ENCODE data around the gene PHKG2.

PHKG2 gene

GRCh38 chr16:30778549-30779244 is 30.5 kb downstream of the PHKG2 start:
- Histone ChIP-seq H3K27me3 (ENCODE audit: control insufficient read depth, insufficient read depth, low read length) (no peaks in the 10 kb centered on the region), H3K9ac (ENCODE audit: low read depth, low read length) (no peak overlapping the region), H3K4me1 (ENCODE audit: control insufficient read depth, insufficient read depth, low read length) (peaks cover 5% of the 10 kb centered on the region; the same call in 1 of the 2 replicates), H3K9me3 (ENCODE audit: control insufficient read depth, insufficient read depth, low read length) (no peaks in the 10 kb centered on the region), H3K36me3 (ENCODE audit: control insufficient read depth, insufficient read depth, low read length) (peaks cover 33% of the 10 kb centered on the region), H3K27ac (ENCODE audit: low read depth, low read length) (peak overlapping the region; percentile 25), H3K4me3 (ENCODE audit: low read depth, low read length) (no peak overlapping the region)

- Histone ChIP-seq H3K36me3 (ENCODE audit: control insufficient read depth, insufficient read depth, low read length) (peaks cover 26% of the 10 kb centered on the region), H3K4me1 (ENCODE audit: control insufficient read depth, insufficient read depth, low read length) (peaks cover 5% of the 10 kb centered on the region; the same call in 1 of the 2 replicates), H3K9ac (ENCODE audit: low read depth, low read length) (no peak overlapping the region), H3K9me3 (ENCODE audit: control insufficient read depth, insufficient read depth, low read length) (no peaks in the 10 kb centered on the region), H3K27ac (ENCODE audit: low read depth, low read length) (no peak overlapping the region), H3K27me3 (ENCODE audit: control insufficient read depth, insufficient read depth, low read length) (no peaks in the 10 kb centered on the region), H3K4me3 (ENCODE audit: low read depth, low read length) (no peak overlapping the region)
Measured at GRCh38 chr16:30779596-30779995, 31.4 kb downstream of the PHKG2 start.

- no peak overlapping the region for H3K27ac ChIP-seq (ENCODE audit: low read depth, low read length)
- H3K27me3 ChIP-seq (ENCODE audit: control insufficient read depth, insufficient read depth, low read length) = no peaks in the 10 kb centered on the region
- H3K4me1 ChIP-seq (ENCODE audit: control insufficient read depth, insufficient read depth, low read length) = peaks cover 5% of the 10 kb centered on the region; the same call in 1 of the 2 replicates
- H3K4me3 ChIP-seq (ENCODE audit: low read depth, low read length) = no peak overlapping the region
- H3K9ac ChIP-seq (ENCODE audit: low read depth, low read length) = no peak overlapping the region
- no peaks in the 10 kb centered on the region for H3K9me3 ChIP-seq (ENCODE audit: control insufficient read depth, insufficient read depth, low read length)
- H3K36me3 ChIP-seq (ENCODE audit: control insufficient read depth, insufficient read depth, low read length) = peaks cover 24% of the 10 kb centered on the region
Measured at GRCh38 chr16:30780021-30780420, 31.8 kb downstream of the PHKG2 start.

- no peak overlapping the region for H3K9ac ChIP-seq (ENCODE audit: low read depth, low read length)
- H3K27ac ChIP-seq (ENCODE audit: low read depth, low read length) = no peak overlapping the region
- peaks cover 5% of the 10 kb centered on the region; the same call in 1 of the 2 replicates for H3K4me1 ChIP-seq (ENCODE audit: control insufficient read depth, insufficient read depth, low read length)
- H3K36me3 ChIP-seq (ENCODE audit: control insufficient read depth, insufficient read depth, low read length) = peaks cover 24% of the 10 kb centered on the region
- no peaks in the 10 kb centered on the region for H3K9me3 ChIP-seq (ENCODE audit: control insufficient read depth, insufficient read depth, low read length)
- no peaks in the 10 kb centered on the region for H3K27me3 ChIP-seq (ENCODE audit: control insufficient read depth, insufficient read depth, low read length)
- no peak overlapping the region for H3K4me3 ChIP-seq (ENCODE audit: low read depth, low read length)
Measured at GRCh38 chr16:30780549-30780948, 32.3 kb downstream of the PHKG2 start.

- H3K9ac ChIP-seq (ENCODE audit: low read depth, low read length) = no peak overlapping the region
- H3K4me3 ChIP-seq (ENCODE audit: low read depth, low read length) = no peak overlapping the region
- no peaks in the 10 kb centered on the region for H3K9me3 ChIP-seq (ENCODE audit: control insufficient read depth, insufficient read depth, low read length)
- no peak overlapping the region for H3K27ac ChIP-seq (ENCODE audit: low read depth, low read length)
- no peaks in the 10 kb centered on the region for H3K27me3 ChIP-seq (ENCODE audit: control insufficient read depth, insufficient read depth, low read length)
- H3K4me1 ChIP-seq (ENCODE audit: control insufficient read depth, insufficient read depth, low read length) = peaks cover 5% of the 10 kb centered on the region; the same call in 1 of the 2 replicates
- peaks cover 24% of the 10 kb centered on the region for H3K36me3 ChIP-seq (ENCODE audit: control insufficient read depth, insufficient read depth, low read length)
Measured at GRCh38 chr16:30782486-30783279, 34.5 kb downstream of the PHKG2 start.

GRCh38 chr16:30783280-30784109 is 35.3 kb downstream of the PHKG2 start:
- Histone ChIP-seq H3K9ac (ENCODE audit: low read depth, low read length) (no peak overlapping the region), H3K4me3 (ENCODE audit: low read depth, low read length) (no peak overlapping the region), H3K36me3 (ENCODE audit: control insufficient read depth, insufficient read depth, low read length) (peaks cover 24% of the 10 kb centered on the region), H3K27me3 (ENCODE audit: control insufficient read depth, insufficient read depth, low read length) (no peaks in the 10 kb centered on the region), H3K9me3 (ENCODE audit: control insufficient read depth, insufficient read depth, low read length) (no peaks in the 10 kb centered on the region), H3K4me1 (ENCODE audit: control insufficient read depth, insufficient read depth, low read length) (peaks cover 3% of the 10 kb centered on the region; the same call in 1 of the 2 replicates), H3K27ac (ENCODE audit: low read depth, low read length) (no peak overlapping the region)

- peaks cover 24% of the 10 kb centered on the region for H3K36me3 ChIP-seq (ENCODE audit: control insufficient read depth, insufficient read depth, low read length)
- H3K9ac ChIP-seq (ENCODE audit: low read depth, low read length) = no peak overlapping the region
- H3K4me1 ChIP-seq (ENCODE audit: control insufficient read depth, insufficient read depth, low read length) = no peaks in the 10 kb centered on the region
- H3K27me3 ChIP-seq (ENCODE audit: control insufficient read depth, insufficient read depth, low read length) = no peaks in the 10 kb centered on the region
- H3K27ac ChIP-seq (ENCODE audit: low read depth, low read length) = no peak overlapping the region
- no peak overlapping the region for H3K4me3 ChIP-seq (ENCODE audit: low read depth, low read length)
- H3K9me3 ChIP-seq (ENCODE audit: control insufficient read depth, insufficient read depth, low read length) = no peaks in the 10 kb centered on the region
Measured at GRCh38 chr16:30784215-30784614, 36.0 kb downstream of the PHKG2 start.

GRCh38 chr16:30785126-30786106 is 37.2 kb downstream of the PHKG2 start:
- H3K4me3 ChIP-seq (ENCODE audit: low read depth, low read length) = peak overlapping the region; percentile 98
- H3K27me3 ChIP-seq (ENCODE audit: control insufficient read depth, insufficient read depth, low read length) = no peaks in the 10 kb centered on the region
- H3K9me3 ChIP-seq (ENCODE audit: control insufficient read depth, insufficient read depth, low read length) = no peaks in the 10 kb centered on the region
- no peaks in the 10 kb centered on the region for H3K4me1 ChIP-seq (ENCODE audit: control insufficient read depth, insufficient read depth, low read length)
- no peak overlapping the region for H3K9ac ChIP-seq (ENCODE audit: low read depth, low read length)
- no peak overlapping the region for H3K27ac ChIP-seq (ENCODE audit: low read depth, low read length)
- peaks cover 24% of the 10 kb centered on the region for H3K36me3 ChIP-seq (ENCODE audit: control insufficient read depth, insufficient read depth, low read length)

GRCh38 chr16:30786115-30786935 is 38.1 kb downstream of the PHKG2 start:
- Histone ChIP-seq H3K4me3 (ENCODE audit: low read depth, low read length) (peak overlapping the region; percentile 98), H3K9ac (ENCODE audit: low read depth, low read length) (peak overlapping the region; percentile 89), H3K4me1 (ENCODE audit: control insufficient read depth, insufficient read depth, low read length) (no peaks in the 10 kb centered on the region), H3K27me3 (ENCODE audit: control insufficient read depth, insufficient read depth, low read length) (no peaks in the 10 kb centered on the region), H3K9me3 (ENCODE audit: control insufficient read depth, insufficient read depth, low read length) (no peaks in the 10 kb centered on the region), H3K27ac (ENCODE audit: low read depth, low read length) (peak overlapping the region; percentile 89), H3K36me3 (ENCODE audit: control insufficient read depth, insufficient read depth, low read length) (peaks cover 24% of the 10 kb centered on the region)
